ENCODE results near the gene VRK2. TPM values are rescaled to one million over a fixed set of nuclear protein-coding genes. Genes with fewer than 3 reads are reported as not detected.

VRK2 gene
- total RNA-seq, 1 experiment from 2014 or later, result 52.7 TPM

GRCh38 chr2:58146707-58147106 is 100.1 kb downstream of the VRK2 start:
- Mint-ChIP-seq H3K27ac (ENCODE audit: low read depth, unreplicated experiment) (no peak overlapping the region), H3K27me3 (ENCODE audit: insufficient read depth, unreplicated experiment) (no peaks in the 10 kb centered on the region), H3K9me3 (ENCODE audit: unreplicated experiment) (no peaks in the 10 kb centered on the region), H3K4me3 (ENCODE audit: unreplicated experiment) (no peak overlapping the region), H3K36me3 (ENCODE audit: insufficient read depth, unreplicated experiment) (no peaks in the 10 kb centered on the region), H3K4me1 (ENCODE audit: insufficient read depth, unreplicated experiment) (peaks cover 7% of the 10 kb centered on the region)
- POLR2A ChIA-PET, result interaction anchor here (0.6 kb wide), 1 partner anchor 474 kb away, joined by 4 read pairs; no protein-coding TSS in a partner anchor
- BruUV-seq (replicated peaks), result no TSS peak
- CTCF ChIA-PET, result interaction anchor here (0.7 to 1.1 kb wide), 2 partner anchors 15 to 16 kb away, joined by 3 read pairs; no protein-coding TSS in a partner anchor
- intact Hi-C loops (cut with micrococcal nuclease), result no loop called here
- peak; percentile 60 for DNase-seq (ENCODE audit: unreplicated experiment)
- TF ChIP-seq CTCF (IDR thresholded peaks at IDR 0.05; ENCODE audit: unreplicated experiment), result no peak

- TF ChIP-seq CTCF (IDR thresholded peaks at IDR 0.05; ENCODE audit: unreplicated experiment), result no peak
- Mint-ChIP-seq H3K27me3 (ENCODE audit: insufficient read depth, unreplicated experiment) (no peaks in the 10 kb centered on the region), H3K9me3 (ENCODE audit: unreplicated experiment) (no peaks in the 10 kb centered on the region), H3K4me3 (ENCODE audit: unreplicated experiment) (no peak overlapping the region), H3K36me3 (ENCODE audit: insufficient read depth, unreplicated experiment) (peaks cover 30% of the 10 kb centered on the region), H3K27ac (ENCODE audit: low read depth, unreplicated experiment) (no peak overlapping the region), H3K4me1 (ENCODE audit: insufficient read depth, unreplicated experiment) (peaks cover 8% of the 10 kb centered on the region)
- DNase-seq (ENCODE audit: unreplicated experiment), result no peak
- CTCF ChIA-PET, result interaction anchor here (0.5 to 1.6 kb wide), 3 partner anchors 16 to 308 kb away, joined by 3 to 6 read pairs (median 3); no protein-coding TSS in a partner anchor
- POLR2A ChIA-PET, result no interaction called here
- BruUV-seq (replicated peaks), result no TSS peak
- intact Hi-C loops (cut with micrococcal nuclease), result no loop called here
These were observed 108.7 kb downstream of the VRK2 start for GRCh38 chr2:58155160-58155778.

- Mint-ChIP-seq H3K27ac (ENCODE audit: low read depth, unreplicated experiment) (no peak overlapping the region), H3K36me3 (ENCODE audit: insufficient read depth, unreplicated experiment) (peaks cover 42% of the 10 kb centered on the region), H3K4me1 (ENCODE audit: insufficient read depth, unreplicated experiment) (peaks cover 8% of the 10 kb centered on the region), H3K27me3 (ENCODE audit: insufficient read depth, unreplicated experiment) (no peaks in the 10 kb centered on the region), H3K4me3 (ENCODE audit: unreplicated experiment) (no peak overlapping the region), H3K9me3 (ENCODE audit: unreplicated experiment) (no peaks in the 10 kb centered on the region)
- DNase-seq (ENCODE audit: unreplicated experiment), result no peak
- intact Hi-C loops (cut with micrococcal nuclease), result no loop called here
- POLR2A ChIA-PET, result interaction anchor here (1.0 kb wide), 1 partner anchor 8 kb away, joined by 3 read pairs; no protein-coding TSS in a partner anchor
- no TSS peak for BruUV-seq (replicated peaks)
- no peak for TF ChIP-seq CTCF (IDR thresholded peaks at IDR 0.05; ENCODE audit: unreplicated experiment)
- CTCF ChIA-PET, result interaction anchor here (0.6 to 1.6 kb wide), 3 partner anchors 14 to 291 kb away, joined by 3 to 6 read pairs (median 4); no protein-coding TSS in a partner anchor
These were observed 110.2 kb downstream of the VRK2 start for GRCh38 chr2:58156780-58157179.

- Mint-ChIP-seq H3K36me3 (ENCODE audit: insufficient read depth, unreplicated experiment) (peaks cover 48% of the 10 kb centered on the region), H3K27ac (ENCODE audit: low read depth, unreplicated experiment) (no peak overlapping the region), H3K9me3 (ENCODE audit: unreplicated experiment) (no peaks in the 10 kb centered on the region), H3K4me3 (ENCODE audit: unreplicated experiment) (no peak overlapping the region), H3K4me1 (ENCODE audit: insufficient read depth, unreplicated experiment) (peaks cover 4% of the 10 kb centered on the region), H3K27me3 (ENCODE audit: insufficient read depth, unreplicated experiment) (no peaks in the 10 kb centered on the region)
- POLR2A ChIA-PET, result interaction anchor here (1.0 kb wide), 2 partner anchors 9 to 13 kb away, joined by 3 read pairs; no protein-coding TSS in a partner anchor
- intact Hi-C loops (cut with micrococcal nuclease), result no loop called here
- no TSS peak for BruUV-seq (replicated peaks)
- no peak for TF ChIP-seq CTCF (IDR thresholded peaks at IDR 0.05; ENCODE audit: unreplicated experiment)
- CTCF ChIA-PET, result interaction anchor here (0.8 to 0.9 kb wide), 2 partner anchors 15 to 290 kb away, joined by 3 to 4 read pairs; no protein-coding TSS in a partner anchor
- no peak for DNase-seq (ENCODE audit: unreplicated experiment)
These were observed 111.1 kb downstream of the VRK2 start for GRCh38 chr2:58157754-58158153.
